Sigmoid colon (tissue), 4 donors: ENCODE data around the gene FCRLB.

ENCODE experiments used
- CTCF ChIP-seq, 4 experiments: fragments of 450-650 bp in 3 of 4; fragments of 200-600 bp in 1 of 4; IDR thresholded peaks; one replicate each; pipeline ENCODE4 v1.5.1; 2016 to 2019; ENCODE audit warnings: antibody characterized with exemption in 4 of 4, mild to moderate bottlenecking in 3 of 4, moderate library complexity in 2 of 4
- POLR2A ChIP-seq, 2 donors: fragments of 450-650 bp; IDR thresholded peaks; one replicate each; pipeline ENCODE4 v1.6.1; 2016; ENCODE audit warnings: antibody characterized with exemption in 2 of 2, mild to moderate bottlenecking in 2 of 2, moderate library complexity in 2 of 2
- POLR2AphosphoS5 ChIP-seq, 4 donors: sonication (generic); formaldehyde crosslinking; IDR thresholded peaks; one replicate each; pipeline ENCODE4 v1.6.1; 2017; ENCODE audit warnings: antibody characterized with exemption in 4 of 4

- TF ChIP-seq POLR2AphosphoS5 (IDR thresholded peaks at IDR 0.05) (no peak), CTCF (IDR thresholded peaks at IDR 0.05) (no peak), POLR2A (IDR thresholded peaks at IDR 0.05) (no peak)
Observed at GRCh38 chr1:161706113-161706481, 15.2 kb upstream of the FCRLB start.
